Gastroesophageal sphincter (tissue), 4 donors: ENCODE measurements around the gene RNF141. TPM values are rescaled to one million over a fixed set of nuclear protein-coding genes. Genes with fewer than 3 reads are reported as not detected.

Source experiments
- ATAC-seq: fragments of 150-250 bp; one replicate; pipeline ENCODE4 v1.9.1; 2016; ENCODE audit warnings: mild to moderate bottlenecking, moderate library complexity
- H3K27ac ChIP-seq, 4 donors: fragments of 200-600 bp; sonication (generic) in 3 of 4; 1 replicate in 3 of 4; 2 replicates in 1 of 4; pipeline ENCODE4 v1.5.1; 2016 to 2019
- H3K27me3 ChIP-seq: fragments of 200-600 bp; sonication (generic); one replicate; pipeline ENCODE4 v1.5.1; 2019
- H3K36me3 ChIP-seq, 2 donors: fragments of 200-600 bp; sonication (generic); one replicate each; pipeline ENCODE4 v1.5.1; 2019; ENCODE audit warnings: control low read depth in 1 of 2
- H3K4me1 ChIP-seq, 3 donors: fragments of 200-600 bp; sonication (generic); 1 replicate in 2 of 3; 2 replicates in 1 of 3; pipeline ENCODE4 v1.5.1; 2016 to 2019; ENCODE audit warnings: control low read depth in 2 of 3
- H3K4me3 ChIP-seq, 2 donors: fragments of 200-600 bp; sonication (generic); one replicate each; pipeline ENCODE4 v1.5.1; 2019; ENCODE audit warnings: mild to moderate bottlenecking in 1 of 2, moderate library complexity in 1 of 2
- H3K9me3 ChIP-seq, 3 donors: fragments of 200-600 bp; sonication (generic); one replicate each; pipeline ENCODE4 v1.5.1; 2017 to 2019; ENCODE audit warnings: control low read depth in 2 of 3
- EP300 ChIP-seq: sonication (generic); formaldehyde crosslinking; IDR thresholded peaks from one replicate; pipeline ENCODE4 v1.6.1; 2017; ENCODE audit warnings: antibody characterized with exemption, mild to moderate bottlenecking
- POLR2A ChIP-seq, 2 donors: fragments of 450-650 bp; IDR thresholded peaks; one replicate each; pipeline ENCODE4 v1.6.1; 2017; ENCODE audit warnings: antibody characterized with exemption in 2 of 2, mild to moderate bottlenecking in 2 of 2, moderate library complexity in 1 of 2
- POLR2AphosphoS5 ChIP-seq: sonication (generic); formaldehyde crosslinking; IDR thresholded peaks from one replicate; pipeline ENCODE4 v1.6.1; 2017; ENCODE audit warnings: antibody characterized with exemption
- WGBS, 2 donors: methylation state at CpG; one replicate each; pipeline ENCODE4 v1.1.5; 2018; ENCODE audit warnings: low coverage in 1 of 2; 5-methylcytosine and 5-hydroxymethylcytosine counted together
- total RNA-seq, 4 donors: library from RNA; depleted of rRNA; stranded (reverse); fragments of >200 nt; gene quantifications; one replicate each; pipeline ENCODE4 v1.1.0, GENCODE V29; 2016
- TF ChIP-seq, protein P1 (sequence below), 4 experiments: fragments of 200-600 bp in 2 of 4; fragments of 450-650 bp in 2 of 4; sonication (generic) in 1 of 4; IDR thresholded peaks; one replicate each; pipeline ENCODE4 v1.5.1; 2017 to 2019; ENCODE audit warnings: antibody characterized with exemption in 4 of 4, mild to moderate bottlenecking in 2 of 4, moderate library complexity in 2 of 4

Gene RNF141
- total RNA-seq, 4 donors from 2014 or later: 28.4 to 44.8 (median 38.1) TPM

GRCh38 chr11:10495464-10495786 is 45.6 kb downstream of the RNF141 start:
- ATAC-seq: no peak
- Histone ChIP-seq H3K4me3 (no peak overlapping the region), H3K27ac (no peak overlapping the region), H3K4me1 (peaks cover 0 to 12% (median 7%) of the 10 kb centered on the region in 3 donors), H3K27me3 (no peaks in the 10 kb centered on the region), H3K36me3 (peaks cover 0 to 60% of the 10 kb centered on the region in 2 donors), H3K9me3 (no peaks in the 10 kb centered on the region)
- WGBS, 2 donors: 93% methylated on average over 5 of the region's 8 CpGs; no CpG with 5 or more reads in 1 of the 2 donors
- TF ChIP-seq POLR2AphosphoS5 (no peak), POLR2A (IDR thresholded peaks at IDR 0.05) (no peak), EP300 (no peak)
- TF ChIP-seq, protein P1, sequence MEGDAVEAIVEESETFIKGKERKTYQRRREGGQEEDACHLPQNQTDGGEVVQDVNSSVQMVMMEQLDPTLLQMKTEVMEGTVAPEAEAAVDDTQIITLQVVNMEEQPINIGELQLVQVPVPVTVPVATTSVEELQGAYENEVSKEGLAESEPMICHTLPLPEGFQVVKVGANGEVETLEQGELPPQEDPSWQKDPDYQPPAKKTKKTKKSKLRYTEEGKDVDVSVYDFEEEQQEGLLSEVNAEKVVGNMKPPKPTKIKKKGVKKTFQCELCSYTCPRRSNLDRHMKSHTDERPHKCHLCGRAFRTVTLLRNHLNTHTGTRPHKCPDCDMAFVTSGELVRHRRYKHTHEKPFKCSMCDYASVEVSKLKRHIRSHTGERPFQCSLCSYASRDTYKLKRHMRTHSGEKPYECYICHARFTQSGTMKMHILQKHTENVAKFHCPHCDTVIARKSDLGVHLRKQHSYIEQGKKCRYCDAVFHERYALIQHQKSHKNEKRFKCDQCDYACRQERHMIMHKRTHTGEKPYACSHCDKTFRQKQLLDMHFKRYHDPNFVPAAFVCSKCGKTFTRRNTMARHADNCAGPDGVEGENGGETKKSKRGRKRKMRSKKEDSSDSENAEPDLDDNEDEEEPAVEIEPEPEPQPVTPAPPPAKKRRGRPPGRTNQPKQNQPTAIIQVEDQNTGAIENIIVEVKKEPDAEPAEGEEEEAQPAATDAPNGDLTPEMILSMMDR (IDR thresholded peaks at IDR 0.05): no peak

DNA sequence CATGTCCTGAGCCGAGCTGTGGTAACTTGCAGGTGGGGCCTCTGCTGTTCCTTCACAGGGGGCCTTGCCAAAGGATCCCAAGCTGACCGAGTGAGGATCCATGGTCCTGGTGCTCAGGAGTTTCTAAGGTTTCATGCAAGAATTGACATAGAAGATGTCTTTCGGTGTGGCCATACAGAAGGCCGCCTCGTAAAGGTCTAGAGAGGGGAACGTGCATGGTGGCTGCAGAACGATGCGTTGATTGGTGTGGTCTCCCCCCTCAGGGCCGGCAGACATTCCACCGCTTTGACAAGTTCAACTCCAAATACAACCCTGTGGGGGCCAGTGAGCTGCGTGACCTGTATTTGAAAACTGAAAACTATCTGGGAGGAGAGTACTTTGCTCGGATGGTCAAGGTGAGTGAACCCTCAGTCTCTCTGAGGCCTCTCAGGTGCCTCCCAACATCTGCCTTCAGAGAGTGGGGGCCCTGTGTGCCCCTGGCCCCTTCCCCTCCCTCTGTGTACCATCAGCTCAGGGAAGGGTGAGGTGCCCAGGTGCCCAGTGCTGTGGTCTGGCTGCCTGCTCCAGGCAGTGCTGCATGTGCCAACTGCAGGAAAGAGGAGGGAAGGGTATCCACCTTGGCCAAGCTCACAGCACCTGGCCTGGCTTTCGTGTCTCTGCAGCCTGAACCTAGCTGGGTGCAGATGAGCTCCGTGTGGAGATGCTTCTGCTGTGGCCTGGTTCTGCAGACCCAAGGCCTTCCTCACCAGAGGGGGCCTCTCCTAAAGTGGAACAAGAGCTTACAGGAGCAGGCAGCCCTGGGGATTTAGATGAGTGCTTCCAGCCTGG is 46.1 kb downstream of the RNF141 start:
- ATAC-seq: no peak
- no peaks in the 10 kb centered on the region for H3K27me3 ChIP-seq
- WGBS, 2 donors: 85 to 93% methylated on average over 5 to 10 of the region's 14 CpGs
- no peak overlapping the region for H3K27ac ChIP-seq
- TF ChIP-seq POLR2A (IDR thresholded peaks at IDR 0.05) (no peak), POLR2AphosphoS5 (no peak), EP300 (no peak)
- TF ChIP-seq, protein P1 (IDR thresholded peaks at IDR 0.05): no peak
- no peaks in the 10 kb centered on the region for H3K9me3 ChIP-seq
- no peak overlapping the region for H3K4me3 ChIP-seq
- H3K4me1 ChIP-seq: peaks cover 0 to 17% (median 7%) of the 10 kb centered on the region in 3 donors
- peaks cover 0 to 54% of the 10 kb centered on the region in 2 donors for H3K36me3 ChIP-seq

DNA sequence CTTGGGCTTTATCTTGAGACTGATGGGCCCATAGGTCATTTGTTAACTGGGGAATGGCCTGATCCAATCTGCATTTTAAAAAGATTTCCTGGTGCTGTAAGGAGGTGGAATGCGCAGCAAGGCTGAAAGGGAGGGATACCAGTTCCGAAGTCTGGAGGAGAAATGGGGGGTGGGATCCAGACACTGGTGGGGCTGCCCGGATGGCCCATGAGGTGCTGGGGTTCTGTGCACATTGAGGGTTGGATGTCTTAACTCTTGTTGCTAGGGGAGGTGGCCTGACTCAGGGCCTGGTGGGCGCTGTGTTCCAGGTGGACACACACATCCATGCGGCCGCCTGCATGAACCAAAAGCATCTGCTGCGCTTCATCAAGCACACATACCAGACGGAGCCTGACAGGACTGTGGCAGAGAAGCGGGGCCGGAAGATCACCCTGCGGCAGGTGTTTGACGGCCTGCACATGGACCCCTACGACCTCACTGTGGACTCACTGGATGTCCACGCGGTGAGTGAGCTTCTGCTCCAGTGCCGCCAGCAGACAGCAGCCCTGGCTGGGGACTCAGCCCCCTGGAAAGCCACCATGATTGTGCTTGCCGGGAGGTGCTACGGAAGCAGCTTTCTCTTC is 47.8 kb downstream of the RNF141 start:
- 89 to 91% methylated on average over 4 to 7 of the region's 18 CpGs for WGBS, 2 donors
- Histone ChIP-seq H3K36me3 (peaks cover 0 to 40% of the 10 kb centered on the region in 2 donors), H3K4me3 (no peak overlapping the region), H3K9me3 (no peaks in the 10 kb centered on the region), H3K4me1 (peaks cover 0 to 19% (median 7%) of the 10 kb centered on the region in 3 donors), H3K27ac (no peak overlapping the region), H3K27me3 (no peaks in the 10 kb centered on the region)
- no peak for ATAC-seq
- TF ChIP-seq EP300: no peak
- TF ChIP-seq, protein P1 (IDR thresholded peaks at IDR 0.05): no peak
- TF ChIP-seq POLR2A (IDR thresholded peaks at IDR 0.05): no peak
- no peak for TF ChIP-seq POLR2AphosphoS5

DNA sequence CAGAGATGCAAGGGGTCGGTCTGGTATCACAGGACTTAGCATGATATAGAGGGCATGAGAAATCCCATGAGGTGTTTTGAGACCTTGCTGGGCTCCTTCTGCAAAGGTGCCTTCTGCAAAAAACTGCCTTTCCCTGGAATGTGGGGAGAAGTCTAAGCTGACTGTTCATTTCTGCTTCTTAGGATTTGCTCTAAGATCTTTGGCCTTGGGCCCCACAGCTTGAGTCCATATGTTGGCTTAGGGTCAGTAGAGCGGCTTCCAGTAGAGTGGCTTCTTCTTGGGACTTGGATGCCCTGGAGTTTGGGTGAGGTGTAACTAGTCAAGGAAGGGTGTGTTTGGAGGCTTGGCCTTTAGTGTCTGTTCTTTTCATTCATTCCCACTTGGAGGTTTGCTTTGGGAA is 48.9 kb downstream of the RNF141 start:
- no peak overlapping the region for H3K27ac ChIP-seq
- H3K4me3 ChIP-seq: no peak overlapping the region
- no peaks in the 10 kb centered on the region for H3K27me3 ChIP-seq
- H3K36me3 ChIP-seq: peaks cover 0 to 31% of the 10 kb centered on the region in 2 donors
- no peak for ATAC-seq
- peaks cover 0 to 19% (median 7%) of the 10 kb centered on the region in 3 donors for H3K4me1 ChIP-seq
- 100% methylated on average over 1 to 2 of the region's 2 CpGs for WGBS, 2 donors
- H3K9me3 ChIP-seq: no peaks in the 10 kb centered on the region
- TF ChIP-seq POLR2AphosphoS5 (no peak), EP300 (no peak), POLR2A (IDR thresholded peaks at IDR 0.05) (no peak)
- TF ChIP-seq, protein P1 (IDR thresholded peaks at IDR 0.05): no peak
